ENCODE measurements around the gene GPR153. TPM values are rescaled to one million over a fixed set of nuclear protein-coding genes. Genes with fewer than 3 reads are reported as not detected.

GPR153 gene
- total RNA-seq, 1 experiment from 2014 or later = 3.2 TPM

GRCh38 chr1:6260433-6260934 is 414 bp downstream of the GPR153 start:
- no TSS peak for BruUV-seq (replicated peaks)
- no peaks in the 10 kb centered on the region for H3K9me3 ChIP-seq
- DNase-seq = peak in 1 of 2 experiments; percentile 47
- ChIA-PET POLR2A (no interaction called here), CTCF (interaction anchor here (0.9 to 1.0 kb wide), 2 partner anchors 13 to 181 kb away, joined by 3 to 4 read pairs; no protein-coding TSS in a partner anchor)
- TF ChIP-seq CTCF (IDR thresholded peaks at IDR 0.05; ENCODE audit: insufficient read depth in 1 of 2, low read depth in 1 of 2, low read length in 1 of 2, severe bottlenecking in 1 of 2, unreplicated experiment in 1 of 2) = no peak
- intact Hi-C loops (cut with micrococcal nuclease; ENCODE audit: unreplicated experiment) = no loop called here
- peak overlapping the region; percentile 57 for H3K4me3 ChIP-seq (ENCODE audit: low read depth, low read length)
- H3K27me3 ChIP-seq (replicated peaks; ENCODE audit: control insufficient read depth, insufficient read depth, low read length) = no peaks in the 10 kb centered on the region
- H3K4me1 Mint-ChIP-seq (ENCODE audit: low read depth, unreplicated experiment) = no peaks in the 10 kb centered on the region
- peaks cover 21% of the 10 kb centered on the region for H3K36me3 Mint-ChIP-seq (ENCODE audit: insufficient read depth, unreplicated experiment)
- H3K4me3 Mint-ChIP-seq (ENCODE audit: unreplicated experiment) = peak overlapping the region; percentile 57
- H3K9me3 Mint-ChIP-seq (ENCODE audit: unreplicated experiment) = no peaks in the 10 kb centered on the region
- no peaks in the 10 kb centered on the region for H3K27me3 Mint-ChIP-seq (ENCODE audit: insufficient read depth, unreplicated experiment)
- no peaks in the 10 kb centered on the region for H3K4me1 ChIP-seq
- H3K36me3 ChIP-seq (ENCODE audit: control insufficient read depth, insufficient read depth, low read length) = no peaks in the 10 kb centered on the region
- H3K27ac Mint-ChIP-seq (ENCODE audit: unreplicated experiment) = no peak overlapping the region

GRCh38 chr1:6259491-6260362 is 1.2 kb downstream of the GPR153 start:
- Histone ChIP-seq H3K27me3 (replicated peaks; ENCODE audit: control insufficient read depth, insufficient read depth, low read length) (no peaks in the 10 kb centered on the region), H3K4me3 (ENCODE audit: low read depth, low read length) (peak overlapping the region; percentile 57), H3K4me1 (no peaks in the 10 kb centered on the region), H3K9me3 (no peaks in the 10 kb centered on the region), H3K36me3 (ENCODE audit: control insufficient read depth, insufficient read depth, low read length) (no peaks in the 10 kb centered on the region)
- H3K4me3 Mint-ChIP-seq (ENCODE audit: unreplicated experiment) = peak overlapping the region; percentile 57
- no peaks in the 10 kb centered on the region for H3K27me3 Mint-ChIP-seq (ENCODE audit: insufficient read depth, unreplicated experiment)
- ChIA-PET POLR2A (interaction anchor here (0.8 kb wide), 1 partner anchor 76 kb away, joined by 6 read pairs; no protein-coding TSS in a partner anchor), CTCF (interaction anchor here (0.9 to 1.0 kb wide), 2 partner anchors 13 to 181 kb away, joined by 3 to 4 read pairs; no protein-coding TSS in a partner anchor)
- H3K27ac Mint-ChIP-seq (ENCODE audit: unreplicated experiment) = no peak overlapping the region
- no peaks in the 10 kb centered on the region for H3K9me3 Mint-ChIP-seq (ENCODE audit: unreplicated experiment)
- TF ChIP-seq CTCF (IDR thresholded peaks at IDR 0.05; ENCODE audit: insufficient read depth in 1 of 2, low read depth in 1 of 2, low read length in 1 of 2, severe bottlenecking in 1 of 2, unreplicated experiment in 1 of 2) = no peak
- peak; percentile 85 to 89 for DNase-seq
- H3K36me3 Mint-ChIP-seq (ENCODE audit: insufficient read depth, unreplicated experiment) = peaks cover 16% of the 10 kb centered on the region
- H3K4me1 Mint-ChIP-seq (ENCODE audit: low read depth, unreplicated experiment) = no peaks in the 10 kb centered on the region
- no TSS peak for BruUV-seq (replicated peaks)
- intact Hi-C loops (cut with micrococcal nuclease; ENCODE audit: unreplicated experiment) = no loop called here

GRCh38 chr1:6258675-6259074 is 2.2 kb downstream of the GPR153 start:
- no peak for TF ChIP-seq CTCF (IDR thresholded peaks at IDR 0.05; ENCODE audit: insufficient read depth in 1 of 2, low read depth in 1 of 2, low read length in 1 of 2, severe bottlenecking in 1 of 2, unreplicated experiment in 1 of 2)
- ChIA-PET CTCF (no interaction called here), POLR2A (no interaction called here)
- H3K4me3 ChIP-seq (ENCODE audit: low read depth, low read length) = no peak overlapping the region
- Mint-ChIP-seq H3K9me3 (ENCODE audit: unreplicated experiment) (no peaks in the 10 kb centered on the region), H3K27ac (ENCODE audit: unreplicated experiment) (no peak overlapping the region), H3K4me3 (ENCODE audit: unreplicated experiment) (no peak overlapping the region), H3K4me1 (ENCODE audit: low read depth, unreplicated experiment) (no peaks in the 10 kb centered on the region), H3K36me3 (ENCODE audit: insufficient read depth, unreplicated experiment) (peaks cover 7% of the 10 kb centered on the region), H3K27me3 (ENCODE audit: insufficient read depth, unreplicated experiment) (no peaks in the 10 kb centered on the region)
- no TSS peak for BruUV-seq (replicated peaks)
- intact Hi-C loops (cut with micrococcal nuclease; ENCODE audit: unreplicated experiment) = no loop called here
- H3K4me1 ChIP-seq = no peaks in the 10 kb centered on the region
- H3K9me3 ChIP-seq = no peaks in the 10 kb centered on the region
- H3K27me3 ChIP-seq (replicated peaks; ENCODE audit: control insufficient read depth, insufficient read depth, low read length) = no peaks in the 10 kb centered on the region
- DNase-seq = no peak
- no peaks in the 10 kb centered on the region for H3K36me3 ChIP-seq (ENCODE audit: control insufficient read depth, insufficient read depth, low read length)

Data from Caco-2 (cell line).